CD14-positive monocyte (primary cell): ENCODE data around the gene DERL2. TPM values are rescaled to one million over a fixed set of nuclear protein-coding genes. Genes with fewer than 3 reads are reported as not detected.

Experiments used
- DNase-seq, 3 donors: peaks; one replicate each; pipeline ENCODE4 v3.0.0-alpha.2; 2011 to 2022
- H2AFZ ChIP-seq: 2 replicates; pipeline ENCODE4 v1.6.0; 2012; ENCODE audit warnings: mild to moderate bottlenecking, low read depth, low read length, inconsistent platforms; ENCODE audit not compliant: insufficient read depth, poor library complexity, severe bottlenecking
- H3K27ac ChIP-seq, 2 donors: 1 replicate in 1 of 2; 2 replicates in 1 of 2; pipeline ENCODE4 v1.5.1; 2012 to 2013; ENCODE audit warnings: low read length in 2 of 2, control low read depth in 1 of 2, inconsistent platforms in 1 of 2, low read depth in 1 of 2, mild to moderate bottlenecking in 1 of 2
- H3K27me3 ChIP-seq, 2 donors: one replicate each; pipeline versions ENCODE4 v1.6.0 to v1.6.1; 2011 to 2013; ENCODE audit warnings: low read length in 2 of 2; ENCODE audit not compliant: control insufficient read depth in 2 of 2, insufficient read depth in 2 of 2
- H3K36me3 ChIP-seq, 2 donors: replicated peaks in 1 of 2; 1 replicate in 1 of 2; 2 replicates in 1 of 2; pipeline versions ENCODE4 v1.5.1 to v1.6.1; 2012 to 2013; ENCODE audit warnings: low read length in 2 of 2, control low read depth in 1 of 2, inconsistent platforms in 1 of 2, mild to moderate bottlenecking in 1 of 2; ENCODE audit not compliant: insufficient read depth in 2 of 2, control insufficient read depth in 1 of 2
- H3K4me1 ChIP-seq, 2 donors: 1 replicate in 1 of 2; 2 replicates in 1 of 2; pipeline versions ENCODE4 v1.5.1 to v1.6.1; 2012 to 2013; ENCODE audit warnings: low read length in 2 of 2, control low read depth in 1 of 2, inconsistent platforms in 1 of 2, mild to moderate bottlenecking in 1 of 2, moderate library complexity in 1 of 2; ENCODE audit not compliant: insufficient read depth in 2 of 2, control insufficient read depth in 1 of 2
- H3K4me2 ChIP-seq: replicated peaks from 2 replicates; pipeline ENCODE3; 2012; ENCODE audit warnings: low read length, moderate library complexity, mild to moderate bottlenecking; ENCODE audit not compliant: poor library complexity, severe bottlenecking; ENCODE audit errors: extremely low read depth
- H3K4me3 ChIP-seq, 3 experiments: fragments of 200-600 bp in 1 of 3; sonication (generic) in 1 of 3; replicated peaks in 1 of 3; 1 replicate in 2 of 3; 2 replicates in 1 of 3; pipeline ENCODE4 v1.5.1; 2011 to 2013; ENCODE audit warnings: low read length in 3 of 3, mild to moderate bottlenecking in 3 of 3, control low read depth in 2 of 3, low read depth in 2 of 3, inconsistent platforms in 1 of 3, moderate library complexity in 1 of 3
- H3K79me2 ChIP-seq: 2 replicates; pipeline ENCODE4 v1.6.0; 2012; ENCODE audit warnings: mild to moderate bottlenecking, control low read depth, inconsistent platforms, low read length, moderate library complexity; ENCODE audit not compliant: insufficient read depth
- H3K9ac ChIP-seq: 2 replicates; pipeline ENCODE4 v1.6.0; 2017; ENCODE audit warnings: low read length, mild to moderate bottlenecking; ENCODE audit not compliant: insufficient read depth, poor library complexity, severe bottlenecking
- H3K9me3 ChIP-seq, 2 donors: replicated peaks in 1 of 2; 1 replicate in 1 of 2; 2 replicates in 1 of 2; pipeline versions ENCODE4 v1.5.1 to v1.6.1; 2012 to 2013; ENCODE audit warnings: low read length in 2 of 2, control low read depth in 1 of 2; ENCODE audit not compliant: control insufficient read depth in 1 of 2, insufficient read depth in 1 of 2
- H4K20me1 ChIP-seq: 2 replicates; pipeline ENCODE4 v1.6.0; 2012; ENCODE audit warnings: mild to moderate bottlenecking, low read length, control low read depth, moderate library complexity; ENCODE audit not compliant: insufficient read depth
- H3K27ac Mint-ChIP-seq, 7 donors: one replicate each; pipeline ENCODE4 v1.8.0; 2020; ENCODE audit warnings: mild to moderate bottlenecking in 7 of 7, mixed read lengths in 7 of 7, moderate library complexity in 6 of 7, inconsistent platforms in 2 of 7
- H3K27me3 Mint-ChIP-seq, 3 donors: one replicate each; pipeline ENCODE4 v1.8.0; 2021 to 2022; ENCODE audit warnings: low read depth in 3 of 3, mild to moderate bottlenecking in 3 of 3, mixed read lengths in 3 of 3, moderate library complexity in 3 of 3, inconsistent platforms in 1 of 3
- H3K36me3 Mint-ChIP-seq, 2 donors: one replicate each; pipeline ENCODE4 v1.8.0; 2020; ENCODE audit warnings: mixed read lengths in 2 of 2, inconsistent platforms in 1 of 2, mild to moderate bottlenecking in 1 of 2
- H3K4me1 Mint-ChIP-seq: one replicate; pipeline ENCODE4 v1.8.0; 2020; ENCODE audit warnings: mild to moderate bottlenecking, mixed read lengths
- H3K4me3 Mint-ChIP-seq, 2 donors: one replicate each; pipeline ENCODE4 v1.8.0; 2020; ENCODE audit warnings: mild to moderate bottlenecking in 2 of 2, mixed read lengths in 2 of 2, moderate library complexity in 1 of 2
- H3K9me3 Mint-ChIP-seq, 7 donors: one replicate each; pipeline ENCODE4 v1.8.0; 2020 to 2022; ENCODE audit warnings: mixed read lengths in 7 of 7, mild to moderate bottlenecking in 6 of 7, moderate library complexity in 6 of 7, inconsistent platforms in 2 of 7
- CTCF ChIP-seq: fragments of 200-600 bp; IDR thresholded peaks from one replicate; pipeline ENCODE4 v1.8.0; 2022; ENCODE audit warnings: antibody characterized with exemption, mild to moderate bottlenecking
- WGBS: methylation state at CpG from one replicate; pipeline ENCODE4 v1.1.5; 2013; ENCODE audit warnings: missing lambda C conversion rate; ENCODE audit not compliant: insufficient coverage; 5-methylcytosine and 5-hydroxymethylcytosine counted together
- intact Hi-C, 2 donors: fragments of 100-400 bp; cut with micrococcal nuclease; formaldehyde crosslinking; loops; one replicate each; pipeline versions ENCODE4 v1.15.0 to v1.15.1; 2023
- polyA plus RNA-seq, 3 donors: library from polyadenylated mRNA; depleted of rRNA in 1 of 3; unstranded in 2 of 3; stranded (reverse) in 1 of 3; fragments of 300-500 nt in 2 of 3; fragments of >200 nt in 1 of 3; fragmentation: Illumina TruSeq in 2 of 3; gene quantifications; 1 replicate in 2 of 3; 2 replicates in 1 of 3; pipeline ENCODE4 v1.2.3, GENCODE V29; 2012 to 2021

Gene DERL2
- polyA plus RNA-seq, 3 donors: 30.6 to 84.9 (median 81.6) TPM

- H3K9me3 ChIP-seq: no peaks in the 10 kb centered on the region
- H3K36me3 Mint-ChIP-seq: peaks cover 74 to 83% of the 10 kb centered on the region in 2 donors
- H3K9me3 Mint-ChIP-seq: no peaks in the 10 kb centered on the region
- no peak overlapping the region for H3K27ac ChIP-seq
- H3K4me3 ChIP-seq: no peak overlapping the region
- H3K27me3 ChIP-seq: no peaks in the 10 kb centered on the region
- peaks cover 0 to 2% (median 0%) of the 10 kb centered on the region in 3 donors for H3K27me3 Mint-ChIP-seq
- peaks cover 9% of the 10 kb centered on the region for H3K4me1 Mint-ChIP-seq
- peaks cover under 1 to 5% of the 10 kb centered on the region in 2 donors for H3K4me1 ChIP-seq
- H3K4me2 ChIP-seq: no peak overlapping the region
- peak overlapping the region in 2 of 7 donors; percentile 9 to 36 for H3K27ac Mint-ChIP-seq
- no peak overlapping the region for H3K4me3 Mint-ChIP-seq
- no peak for TF ChIP-seq CTCF
- H4K20me1 ChIP-seq: no peaks in the 10 kb centered on the region
- H2AFZ ChIP-seq: no peak overlapping the region
- H3K36me3 ChIP-seq: peaks cover 75 to 98% of the 10 kb centered on the region in 2 donors
- WGBS: no CpG with 5 or more reads among the region's 3 CpGs
- DNase-seq: no peak
- peaks cover 22% of the 10 kb centered on the region for H3K79me2 ChIP-seq
- H3K9ac ChIP-seq: no peak overlapping the region
- intact Hi-C loops: no loop called here
Observed at GRCh38 chr17:5425826-5426225, 60.2 kb downstream of the DERL2 start.

- Histone ChIP-seq H2AFZ (no peak overlapping the region), H3K36me3 (peaks cover 69 to 88% of the 10 kb centered on the region in 2 donors), H3K79me2 (peaks cover 30% of the 10 kb centered on the region), H3K27me3 (no peaks in the 10 kb centered on the region), H3K9ac (no peak overlapping the region), H3K4me1 (peaks cover 6 to 11% of the 10 kb centered on the region in 2 donors), H4K20me1 (no peaks in the 10 kb centered on the region), H3K4me3 (no peak overlapping the region), H3K27ac (no peak overlapping the region), H3K9me3 (no peaks in the 10 kb centered on the region), H3K4me2 (no peak overlapping the region)
- Mint-ChIP-seq H3K4me1 (peaks cover 14% of the 10 kb centered on the region), H3K27ac (no peak overlapping the region), H3K9me3 (no peaks in the 10 kb centered on the region), H3K4me3 (no peak overlapping the region), H3K36me3 (peaks cover 68 to 76% of the 10 kb centered on the region in 2 donors), H3K27me3 (peaks cover 0 to 2% (median 0%) of the 10 kb centered on the region in 3 donors)
- no peak for TF ChIP-seq CTCF
- intact Hi-C loops: no loop called here
- WGBS: no CpG with 5 or more reads among the region's 1 CpG
- no peak for DNase-seq
Observed at GRCh38 chr17:5424909-5425308, 61.1 kb downstream of the DERL2 start.
